GM12892 (cell line): ENCODE results near the gene PGGT1B.
"Not testable (repeated sequence)": the region's sequence is repeated elsewhere in the genome, so short reads cannot be mapped to it uniquely, and the experiment has no call there.

Source experiments
- DNase-seq: peaks from one replicate; pipeline ENCODE4 v3.0.0; 2011; ENCODE audit not compliant: insufficient read length
- FAIRE-seq: peaks from 2 replicates; lab custom pipeline; 2011; peaks lifted over from hg19 to GRCh38; lab: Jason Lieb, UNC
- POLR2A ChIP-seq: IDR thresholded peaks from 2 replicates; pipeline ENCODE4 v1.6.1; 2011; ENCODE audit warnings: low read depth, low read length, control low read depth
- POLR2AphosphoS5 ChIP-seq: IDR thresholded peaks from 2 replicates; pipeline ENCODE4 v1.6.1; 2011; ENCODE audit warnings: low read depth, low read length, control low read depth
- TAF1 ChIP-seq: IDR thresholded peaks from 2 replicates; pipeline ENCODE4 v1.6.1; 2011; ENCODE audit warnings: low read depth, mild to moderate bottlenecking, control low read depth, low read length, borderline replicate concordance

PGGT1B gene

GRCh38 chr5:115284021-115284420 lies 21.3 kb upstream of the PGGT1B start:
- TF ChIP-seq TAF1 (no peak), POLR2AphosphoS5 (no peak), POLR2A (no peak)
- no peak for FAIRE-seq
- no peak for DNase-seq

- FAIRE-seq (no peak), DNase-seq (no peak)
- TF ChIP-seq POLR2AphosphoS5 (no peak), TAF1 (no peak), POLR2A (no peak)
Observed at GRCh38 chr5:115282131-115282530, 19.5 kb upstream of the PGGT1B start.

- FAIRE-seq, result no peak
- no peak for DNase-seq
- no peak for TF ChIP-seq POLR2AphosphoS5
- TF ChIP-seq TAF1, result no peak
- no peak for TF ChIP-seq POLR2A
Observed at GRCh38 chr5:115274584-115274983, 11.9 kb upstream of the PGGT1B start.

GRCh38 chr5:115272297-115272958 lies 9.8 kb upstream of the PGGT1B start:
- FAIRE-seq (no peak), DNase-seq (no peak)
- TF ChIP-seq TAF1 (no peak), POLR2A (no peak), POLR2AphosphoS5 (no peak)

GRCh38 chr5:115271295-115272050 lies 8.8 kb upstream of the PGGT1B start:
- TF ChIP-seq POLR2A (no peak), TAF1 (no peak), POLR2AphosphoS5 (no peak)
- peak; percentile 21 for FAIRE-seq
- DNase-seq, result no peak

- TF ChIP-seq TAF1, result no peak
- no peak for TF ChIP-seq POLR2AphosphoS5
- TF ChIP-seq POLR2A, result no peak
- DNase-seq, result no peak
- FAIRE-seq, result no peak
Observed at GRCh38 chr5:115267617-115268016, 4.9 kb upstream of the PGGT1B start.

GRCh38 chr5:115265220-115265619 lies 2.5 kb upstream of the PGGT1B start:
- TF ChIP-seq POLR2AphosphoS5 (no peak), POLR2A (no peak), TAF1 (no peak)

GRCh38 chr5:115264786-115265185 lies 2.1 kb upstream of the PGGT1B start:
- DNase-seq (no peak), FAIRE-seq (no peak)
- TF ChIP-seq POLR2A (no peak), POLR2AphosphoS5 (no peak), TAF1 (no peak)

More at GRCh38 chr5:115265220-115265619, 2.5 kb upstream of the PGGT1B start:
- DNase-seq (no peak), FAIRE-seq (no peak)

GRCh38 chr5:115263078-115263380 lies 352 bp upstream of the PGGT1B start:
- FAIRE-seq (no peak), DNase-seq (no peak)
- TF ChIP-seq TAF1 (no peak), POLR2A (no peak), POLR2AphosphoS5 (no peak)

GRCh38 chr5:115262011-115262320 lies 711 bp downstream of the PGGT1B start:
- FAIRE-seq, result no peak
- no peak for DNase-seq
- TF ChIP-seq TAF1, result no peak
- TF ChIP-seq POLR2A, result no peak
- TF ChIP-seq POLR2AphosphoS5, result no peak

GRCh38 chr5:115260248-115260647 lies 2.4 kb downstream of the PGGT1B start:
- TF ChIP-seq POLR2A (no peak), POLR2AphosphoS5 (no peak), TAF1 (no peak)
- DNase-seq (no peak), FAIRE-seq (no peak)

GRCh38 chr5:115257981-115258380 lies 4.7 kb downstream of the PGGT1B start:
- DNase-seq, result no peak

GRCh38 chr5:115249379-115249778 lies 13.3 kb downstream of the PGGT1B start:
- FAIRE-seq, DNase-seq: not testable (repeated sequence)

More at GRCh38 chr5:115257981-115258380, 4.7 kb downstream of the PGGT1B start:
- peak; percentile 5 for FAIRE-seq
- no peak for TF ChIP-seq TAF1
- TF ChIP-seq POLR2AphosphoS5, result no peak
- no peak for TF ChIP-seq POLR2A
